Ishikawa (cell line): Measurements from ENCODE around the gene KCNQ1.

Experiments used
- CEBPB ChIP-seq: IDR thresholded peaks from 2 replicates; pipeline ENCODE4 v1.6.1; 2012
- CREB1 ChIP-seq: IDR thresholded peaks from 2 replicates; pipeline ENCODE4 v1.6.1; 2012; ENCODE audit warnings: low read depth
- EGR1 ChIP-seq: IDR thresholded peaks from 2 replicates; pipeline ENCODE4 v1.6.1; 2012
- EP300 ChIP-seq: IDR thresholded peaks from 2 replicates; pipeline ENCODE4 v1.6.1; 2012; ENCODE audit warnings: borderline replicate concordance
- FOXM1 ChIP-seq: IDR thresholded peaks from 2 replicates; pipeline ENCODE4 v1.6.1; 2012; ENCODE audit warnings: low read depth, borderline replicate concordance
- NFIC ChIP-seq: IDR thresholded peaks from 2 replicates; pipeline ENCODE4 v1.6.1; 2012
- RAD21 ChIP-seq: IDR thresholded peaks from 2 replicates; pipeline ENCODE4 v1.6.1; 2012; ENCODE audit warnings: low read depth
- TAF1 ChIP-seq: IDR thresholded peaks from 2 replicates; pipeline ENCODE4 v1.6.1; 2012; ENCODE audit warnings: low read depth, mild to moderate bottlenecking
- TCF12 ChIP-seq: IDR thresholded peaks from 2 replicates; pipeline ENCODE4 v1.6.1; 2012; ENCODE audit warnings: low read depth
- TEAD4 ChIP-seq: IDR thresholded peaks from 2 replicates; pipeline ENCODE4 v1.6.1; 2012
- YY1 ChIP-seq: IDR thresholded peaks from 2 replicates; pipeline ENCODE4 v1.6.1; 2012; ENCODE audit warnings: low read depth
- ZBTB7A ChIP-seq: IDR thresholded peaks from 2 replicates; pipeline ENCODE4 v1.6.1; 2012; ENCODE audit warnings: low read depth
- TF ChIP-seq, protein P1 (sequence below): IDR thresholded peaks from 2 replicates; pipeline ENCODE4 v1.6.1; 2012; ENCODE audit warnings: low read depth, mild to moderate bottlenecking
- TF ChIP-seq, protein P2 (sequence below): IDR thresholded peaks from 2 replicates; pipeline ENCODE4 v1.6.1; 2012
- TF ChIP-seq, protein P3 (sequence below): IDR thresholded peaks from 2 replicates; pipeline ENCODE4 v1.6.1; 2012

Gene KCNQ1

DNA sequence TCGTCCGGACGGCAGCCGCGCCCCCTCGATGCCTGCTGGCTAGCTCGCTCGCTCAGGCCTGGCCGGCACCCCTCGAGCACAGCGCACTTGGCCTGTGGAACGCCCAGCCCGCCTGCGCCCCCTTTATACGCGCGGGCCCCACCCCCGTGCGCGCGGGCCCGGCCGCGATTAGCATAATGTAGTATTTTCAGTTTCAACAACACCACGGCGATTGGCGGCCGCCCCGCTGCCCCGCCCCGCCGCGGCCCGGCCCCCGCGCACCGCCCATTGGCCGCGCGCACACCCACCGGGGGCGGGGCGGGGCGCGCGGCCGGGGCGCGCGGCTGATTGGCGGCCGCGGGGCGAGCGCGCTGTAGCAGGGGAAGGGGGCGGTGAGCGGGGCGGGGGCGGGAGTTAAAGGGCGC lies 440.9 kb downstream of the KCNQ1 start, which contains the start of gene CDKN1C:
CDKN1C (minus strand) TSS at position 98 of the 404 bp plus-strand sequence. CDS start 319 bp downstream, outside the sequence.
- TF ChIP-seq, protein P1, sequence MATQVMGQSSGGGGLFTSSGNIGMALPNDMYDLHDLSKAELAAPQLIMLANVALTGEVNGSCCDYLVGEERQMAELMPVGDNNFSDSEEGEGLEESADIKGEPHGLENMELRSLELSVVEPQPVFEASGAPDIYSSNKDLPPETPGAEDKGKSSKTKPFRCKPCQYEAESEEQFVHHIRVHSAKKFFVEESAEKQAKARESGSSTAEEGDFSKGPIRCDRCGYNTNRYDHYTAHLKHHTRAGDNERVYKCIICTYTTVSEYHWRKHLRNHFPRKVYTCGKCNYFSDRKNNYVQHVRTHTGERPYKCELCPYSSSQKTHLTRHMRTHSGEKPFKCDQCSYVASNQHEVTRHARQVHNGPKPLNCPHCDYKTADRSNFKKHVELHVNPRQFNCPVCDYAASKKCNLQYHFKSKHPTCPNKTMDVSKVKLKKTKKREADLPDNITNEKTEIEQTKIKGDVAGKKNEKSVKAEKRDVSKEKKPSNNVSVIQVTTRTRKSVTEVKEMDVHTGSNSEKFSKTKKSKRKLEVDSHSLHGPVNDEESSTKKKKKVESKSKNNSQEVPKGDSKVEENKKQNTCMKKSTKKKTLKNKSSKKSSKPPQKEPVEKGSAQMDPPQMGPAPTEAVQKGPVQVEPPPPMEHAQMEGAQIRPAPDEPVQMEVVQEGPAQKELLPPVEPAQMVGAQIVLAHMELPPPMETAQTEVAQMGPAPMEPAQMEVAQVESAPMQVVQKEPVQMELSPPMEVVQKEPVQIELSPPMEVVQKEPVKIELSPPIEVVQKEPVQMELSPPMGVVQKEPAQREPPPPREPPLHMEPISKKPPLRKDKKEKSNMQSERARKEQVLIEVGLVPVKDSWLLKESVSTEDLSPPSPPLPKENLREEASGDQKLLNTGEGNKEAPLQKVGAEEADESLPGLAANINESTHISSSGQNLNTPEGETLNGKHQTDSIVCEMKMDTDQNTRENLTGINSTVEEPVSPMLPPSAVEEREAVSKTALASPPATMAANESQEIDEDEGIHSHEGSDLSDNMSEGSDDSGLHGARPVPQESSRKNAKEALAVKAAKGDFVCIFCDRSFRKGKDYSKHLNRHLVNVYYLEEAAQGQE: no peak
- peak; percentile 48; the same call in 1 of the 2 replicates for TF ChIP-seq YY1
- TF ChIP-seq TAF1: peak; percentile 61; the same call in 1 of the 2 replicates
- TF ChIP-seq NFIC: 0 out of 2 replicates have a peak, but pooled peaks have one; percentile 3
- TF ChIP-seq EGR1: no peak
- TF ChIP-seq, protein P2, sequence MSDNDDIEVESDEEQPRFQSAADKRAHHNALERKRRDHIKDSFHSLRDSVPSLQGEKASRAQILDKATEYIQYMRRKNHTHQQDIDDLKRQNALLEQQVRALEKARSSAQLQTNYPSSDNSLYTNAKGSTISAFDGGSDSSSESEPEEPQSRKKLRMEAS: peak; percentile 81; the same call in 1 of the 2 replicates
- TF ChIP-seq FOXM1: no peak
- TF ChIP-seq TEAD4: peak; percentile 48
- TF ChIP-seq EP300: 0 out of 2 replicates have a peak, but pooled peaks have one; percentile 8

- TF ChIP-seq ZBTB7A (peak; percentile 79), NFIC (no peak), RAD21 (peak; percentile 29; the same call in 1 of the 2 replicates)
- TF ChIP-seq, protein P2: peak; percentile 20; the same call in 1 of the 2 replicates
These were observed 441.5 kb downstream of the KCNQ1 start for GRCh38 chr11:2886191-2886894.

- TF ChIP-seq EGR1 (no peak), TCF12 (no peak), TEAD4 (no peak), EP300 (no peak), NFIC (no peak), FOXM1 (no peak), YY1 (no peak), RAD21 (no peak), CEBPB (no peak), ZBTB7A (no peak), TAF1 (no peak), CREB1 (no peak)
- TF ChIP-seq, protein P3, sequence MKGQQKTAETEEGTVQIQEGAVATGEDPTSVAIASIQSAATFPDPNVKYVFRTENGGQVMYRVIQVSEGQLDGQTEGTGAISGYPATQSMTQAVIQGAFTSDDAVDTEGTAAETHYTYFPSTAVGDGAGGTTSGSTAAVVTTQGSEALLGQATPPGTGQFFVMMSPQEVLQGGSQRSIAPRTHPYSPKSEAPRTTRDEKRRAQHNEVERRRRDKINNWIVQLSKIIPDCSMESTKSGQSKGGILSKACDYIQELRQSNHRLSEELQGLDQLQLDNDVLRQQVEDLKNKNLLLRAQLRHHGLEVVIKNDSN: no peak
- TF ChIP-seq, protein P1: no peak
- TF ChIP-seq, protein P2: no peak
These were observed 442.1 kb downstream of the KCNQ1 start for GRCh38 chr11:2886936-2887335.

DNA sequence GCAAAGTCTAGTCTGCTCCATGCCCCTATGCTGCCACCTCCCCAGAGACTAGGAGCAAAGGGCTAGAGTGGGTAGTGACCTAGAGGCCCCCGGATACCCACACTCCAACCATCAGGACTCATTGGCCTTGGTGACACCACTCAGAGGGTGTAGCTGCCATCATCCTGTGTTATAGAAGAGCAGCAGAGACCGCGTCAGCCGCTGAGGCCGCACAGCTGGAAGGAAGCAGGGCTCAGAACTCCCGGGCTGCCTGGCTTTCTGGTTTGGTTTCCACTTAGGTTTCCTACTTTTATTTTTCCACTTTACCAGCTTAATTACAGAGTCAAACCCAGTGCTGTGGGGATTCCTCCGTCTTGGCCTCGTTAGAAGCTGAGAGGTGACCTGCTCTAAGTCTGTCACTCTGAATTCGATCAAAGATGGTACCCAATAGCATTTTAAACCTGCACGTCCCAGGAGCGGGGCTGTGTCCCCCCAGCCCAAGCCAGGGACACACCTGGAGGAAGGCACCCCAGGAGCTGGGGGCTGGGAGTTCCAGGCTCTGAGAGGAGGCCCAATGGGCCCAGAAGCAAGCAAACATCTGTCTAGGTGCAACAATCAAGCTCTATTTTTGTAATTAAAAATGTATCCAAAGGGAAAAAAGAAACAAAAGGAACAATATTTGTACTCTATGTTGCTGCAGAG lies 442.8 kb downstream of the KCNQ1 start:
- TF ChIP-seq, protein P2: no peak
- TF ChIP-seq CEBPB (no peak), EGR1 (no peak), EP300 (no peak), TCF12 (no peak), TAF1 (no peak), ZBTB7A (no peak), RAD21 (no peak), TEAD4 (no peak), YY1 (no peak), NFIC (no peak), FOXM1 (no peak)
- TF ChIP-seq, protein P3: no peak
- TF ChIP-seq, protein P1: no peak
